Stimulated activated CD4-positive, alpha-beta T cell treated with anti-CD3 and anti-CD28 coated beads, TNF-alpha, amount 100 ng/mL, for 4 hours (primary cell): ENCODE data around the gene USP47.

Source experiments
- DNase-seq, 3 experiments: peaks; one replicate each; pipeline ENCODE4 v3.0.0-alpha.2; 2020; ENCODE audit warnings: low read depth in 3 of 3

Gene USP47

GRCh38 chr11:11942668-11943067, 100.9 kb downstream of the USP47 start:
- DNase-seq: no peak

- no peak for DNase-seq
Measured at GRCh38 chr11:11944444-11944843, 102.7 kb downstream of the USP47 start.

GRCh38 chr11:11946180-11946579, 104.4 kb downstream of the USP47 start:
- no peak for DNase-seq

GRCh38 chr11:11946878-11947277, 105.1 kb downstream of the USP47 start:
- no peak for DNase-seq

GRCh38 chr11:11947825-11948224, 106.1 kb downstream of the USP47 start:
- no peak for DNase-seq

GRCh38 chr11:11948242-11948947, 106.6 kb downstream of the USP47 start:
- DNase-seq: no peak

GRCh38 chr11:11949482-11949881, 107.7 kb downstream of the USP47 start:
- DNase-seq: no peak

- no peak for DNase-seq
Measured at GRCh38 chr11:11952036-11952435, 110.3 kb downstream of the USP47 start.

- DNase-seq: no peak
Measured at GRCh38 chr11:11956006-11956405, 114.2 kb downstream of the USP47 start.

GRCh38 chr11:11958403-11959231, 116.8 kb downstream of the USP47 start:
- no peak for DNase-seq

- DNase-seq: no peak
Measured at GRCh38 chr11:11959601-11960000, 117.8 kb downstream of the USP47 start.

- DNase-seq: no peak
Measured at GRCh38 chr11:11960687-11961086, 118.9 kb downstream of the USP47 start.

GRCh38 chr11:11961399-11962028, 119.7 kb downstream of the USP47 start:
- no peak for DNase-seq

GRCh38 chr11:11963067-11963466, 121.3 kb downstream of the USP47 start:
- no peak for DNase-seq

- no peak for DNase-seq
Measured at GRCh38 chr11:11963842-11964773, 122.3 kb downstream of the USP47 start.

- no peak for DNase-seq
Measured at GRCh38 chr11:11964774-11965150, 123.0 kb downstream of the USP47 start.

- no peak for DNase-seq
Measured at GRCh38 chr11:11965192-11965591, 123.4 kb downstream of the USP47 start.

- no peak for DNase-seq
Measured at GRCh38 chr11:11965656-11966353, 124.0 kb downstream of the USP47 start.

GRCh38 chr11:11966354-11966741, 124.6 kb downstream of the USP47 start:
- no peak for DNase-seq

GRCh38 chr11:11966826-11967668, 125.3 kb downstream of the USP47 start:
- peak; percentile 10 to 29 (median 24) for DNase-seq
